Left ventricle myocardium inferior (tissue), 1 donor: ENCODE data around the gene SETD3. TPM values are rescaled to one million over a fixed set of nuclear protein-coding genes. Genes with fewer than 3 reads are reported as not detected.

Source experiments
- DNase-seq: peaks from one replicate; pipeline ENCODE4 v3.0.0-alpha.2; 2020
- H3K27ac ChIP-seq: fragments of 200-600 bp; replicated peaks from 2 replicates; pipeline ENCODE4 v1.8.0; 2021
- H3K27me3 ChIP-seq: fragments of 200-600 bp; 2 replicates; pipeline ENCODE4 v1.8.0; 2021; ENCODE audit warnings: low read depth
- H3K36me3 ChIP-seq: fragments of 200-600 bp; 2 replicates; pipeline ENCODE4 v1.8.0; 2021
- H3K4me1 ChIP-seq: fragments of 200-600 bp; 2 replicates; pipeline ENCODE4 v1.8.0; 2021
- H3K4me3 ChIP-seq: fragments of 200-600 bp; 2 replicates; pipeline ENCODE4 v1.8.0; 2021; ENCODE audit warnings: mild to moderate bottlenecking, moderate library complexity
- H3K9me3 ChIP-seq: fragments of 200-600 bp; replicated peaks from 2 replicates; pipeline ENCODE4 v1.8.0; 2021
- intact Hi-C: fragments of 100-400 bp; cut with micrococcal nuclease; formaldehyde crosslinking; loops from one replicate; pipeline ENCODE4 v1.11.0; 2022
- total RNA-seq: library from RNA; stranded (reverse); fragmentation: NEBNext Ultra II Directional; extraction: Animal tissue kit (Norgen Biotek cat#: 25700); gene quantifications from one replicate; pipeline ENCODE4 v1.2.1, GENCODE V29; 2021
- TF ChIP-seq, protein P1 (sequence below): fragments of 200-600 bp; IDR thresholded peaks from 2 replicates; pipeline ENCODE4 v1.8.0; 2021; ENCODE audit warnings: antibody characterized with exemption, mild to moderate bottlenecking, borderline replicate concordance
- donor health status: DM: no; HTN: yes; CAD: no; lungs with severe emphysema.

Gene SETD3
- total RNA-seq, 1 donor from 2014 or later, result 101 TPM

DNA sequence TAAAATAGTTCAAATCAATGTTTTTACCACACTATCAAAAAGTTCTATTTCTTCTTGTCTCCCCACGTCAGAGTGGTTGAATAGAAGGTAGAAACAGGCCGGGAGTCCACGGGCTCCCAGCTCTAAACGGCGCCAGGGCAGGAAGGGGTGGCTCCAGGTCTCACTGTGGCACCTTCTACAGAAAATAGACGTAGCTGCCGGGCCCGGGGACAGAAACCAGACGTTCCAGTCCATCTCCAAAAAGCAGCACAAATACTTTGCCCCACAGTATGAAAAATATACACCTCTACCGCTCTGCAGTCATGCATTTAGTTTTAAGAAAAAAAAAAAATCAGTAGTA lies 31.4 kb upstream of the SETD3 start:
- H3K4me3 ChIP-seq, result no peak overlapping the region
- no peak for DNase-seq
- intact Hi-C loops, result no loop called here
- H3K27ac ChIP-seq, result peak overlapping the region; percentile 61
- TF ChIP-seq, protein P1, sequence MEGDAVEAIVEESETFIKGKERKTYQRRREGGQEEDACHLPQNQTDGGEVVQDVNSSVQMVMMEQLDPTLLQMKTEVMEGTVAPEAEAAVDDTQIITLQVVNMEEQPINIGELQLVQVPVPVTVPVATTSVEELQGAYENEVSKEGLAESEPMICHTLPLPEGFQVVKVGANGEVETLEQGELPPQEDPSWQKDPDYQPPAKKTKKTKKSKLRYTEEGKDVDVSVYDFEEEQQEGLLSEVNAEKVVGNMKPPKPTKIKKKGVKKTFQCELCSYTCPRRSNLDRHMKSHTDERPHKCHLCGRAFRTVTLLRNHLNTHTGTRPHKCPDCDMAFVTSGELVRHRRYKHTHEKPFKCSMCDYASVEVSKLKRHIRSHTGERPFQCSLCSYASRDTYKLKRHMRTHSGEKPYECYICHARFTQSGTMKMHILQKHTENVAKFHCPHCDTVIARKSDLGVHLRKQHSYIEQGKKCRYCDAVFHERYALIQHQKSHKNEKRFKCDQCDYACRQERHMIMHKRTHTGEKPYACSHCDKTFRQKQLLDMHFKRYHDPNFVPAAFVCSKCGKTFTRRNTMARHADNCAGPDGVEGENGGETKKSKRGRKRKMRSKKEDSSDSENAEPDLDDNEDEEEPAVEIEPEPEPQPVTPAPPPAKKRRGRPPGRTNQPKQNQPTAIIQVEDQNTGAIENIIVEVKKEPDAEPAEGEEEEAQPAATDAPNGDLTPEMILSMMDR, result no peak
- H3K4me1 ChIP-seq, result peaks cover 19% of the 10 kb centered on the region
- H3K36me3 ChIP-seq, result peaks cover 72% of the 10 kb centered on the region
- H3K27me3 ChIP-seq, result no peaks in the 10 kb centered on the region
- H3K9me3 ChIP-seq, result no peaks in the 10 kb centered on the region

DNA sequence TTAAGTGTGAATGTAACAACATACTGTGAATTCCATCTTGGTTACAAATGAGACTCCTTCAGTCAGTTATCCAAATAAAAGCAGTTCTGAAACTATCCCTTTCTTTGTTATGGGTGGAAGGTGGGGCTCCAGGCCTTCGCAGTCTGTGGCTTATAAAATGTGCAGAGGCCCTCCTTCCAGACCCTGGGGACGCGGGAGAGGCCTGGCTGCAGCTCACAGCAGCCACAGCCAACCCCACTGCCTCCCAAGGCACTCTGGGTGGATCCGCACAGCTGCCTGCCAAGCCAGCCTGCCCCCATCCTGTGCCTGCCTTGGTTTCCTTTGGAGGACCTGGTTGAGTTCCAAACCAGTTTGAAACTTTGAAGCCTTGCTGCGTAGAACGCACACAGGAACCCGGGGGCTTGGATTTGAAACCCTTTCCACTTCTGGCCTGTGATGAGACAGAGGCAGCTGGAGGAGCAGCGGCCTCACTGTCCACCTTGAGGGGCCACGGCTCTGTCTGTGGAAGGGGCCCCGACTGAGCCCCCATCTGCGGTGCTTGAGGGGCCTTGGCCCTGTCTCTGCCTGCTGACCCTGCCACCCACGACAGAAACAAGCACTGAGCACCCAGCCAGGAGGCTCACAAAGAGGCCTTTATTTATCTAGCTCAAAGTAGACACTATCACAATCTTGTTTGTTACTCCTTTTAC lies 30.9 kb upstream of the SETD3 start:
- no peaks in the 10 kb centered on the region for H3K27me3 ChIP-seq
- TF ChIP-seq, protein P1, result no peak
- H3K4me3 ChIP-seq, result no peak overlapping the region
- intact Hi-C loops, result no loop called here
- peaks cover 19% of the 10 kb centered on the region for H3K4me1 ChIP-seq
- no peaks in the 10 kb centered on the region for H3K9me3 ChIP-seq
- DNase-seq, result peak; percentile 51
- peaks cover 77% of the 10 kb centered on the region for H3K36me3 ChIP-seq
- peak overlapping the region; percentile 61 for H3K27ac ChIP-seq

DNA sequence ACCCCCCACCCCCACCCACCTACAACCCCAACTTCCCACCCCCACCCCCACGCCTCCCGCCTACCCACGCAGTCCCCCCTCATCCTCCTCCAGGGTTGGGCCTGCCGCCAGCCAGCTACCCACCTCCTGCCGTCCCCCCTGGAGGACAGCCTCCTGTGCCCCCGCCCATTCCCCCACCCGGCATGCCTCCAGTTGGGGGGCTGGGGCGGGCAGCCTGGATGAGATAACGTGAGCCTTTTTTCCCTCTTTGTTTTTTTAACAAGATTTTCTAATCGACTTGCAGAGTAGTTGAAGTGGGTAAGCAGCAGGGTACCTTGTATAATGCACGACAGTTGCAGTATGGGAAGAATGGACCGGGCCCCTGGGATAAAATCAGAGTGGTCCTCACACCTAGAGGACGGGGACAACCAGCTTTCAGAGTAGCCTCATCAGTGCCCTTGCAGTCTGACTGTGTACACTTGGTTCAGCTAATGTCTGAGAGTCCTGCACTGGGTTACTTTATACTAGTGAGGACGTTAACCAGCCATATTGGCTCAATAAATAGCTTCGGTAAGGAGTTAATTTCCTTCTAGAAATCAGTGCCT lies 30.0 kb upstream of the SETD3 start:
- Histone ChIP-seq H3K4me3 (no peak overlapping the region), H3K27ac (no peak overlapping the region), H3K4me1 (peaks cover 27% of the 10 kb centered on the region), H3K36me3 (peaks cover 86% of the 10 kb centered on the region), H3K9me3 (no peaks in the 10 kb centered on the region), H3K27me3 (no peaks in the 10 kb centered on the region)
- intact Hi-C loops, result no loop called here
- TF ChIP-seq, protein P1, result no peak
- no peak for DNase-seq

DNA sequence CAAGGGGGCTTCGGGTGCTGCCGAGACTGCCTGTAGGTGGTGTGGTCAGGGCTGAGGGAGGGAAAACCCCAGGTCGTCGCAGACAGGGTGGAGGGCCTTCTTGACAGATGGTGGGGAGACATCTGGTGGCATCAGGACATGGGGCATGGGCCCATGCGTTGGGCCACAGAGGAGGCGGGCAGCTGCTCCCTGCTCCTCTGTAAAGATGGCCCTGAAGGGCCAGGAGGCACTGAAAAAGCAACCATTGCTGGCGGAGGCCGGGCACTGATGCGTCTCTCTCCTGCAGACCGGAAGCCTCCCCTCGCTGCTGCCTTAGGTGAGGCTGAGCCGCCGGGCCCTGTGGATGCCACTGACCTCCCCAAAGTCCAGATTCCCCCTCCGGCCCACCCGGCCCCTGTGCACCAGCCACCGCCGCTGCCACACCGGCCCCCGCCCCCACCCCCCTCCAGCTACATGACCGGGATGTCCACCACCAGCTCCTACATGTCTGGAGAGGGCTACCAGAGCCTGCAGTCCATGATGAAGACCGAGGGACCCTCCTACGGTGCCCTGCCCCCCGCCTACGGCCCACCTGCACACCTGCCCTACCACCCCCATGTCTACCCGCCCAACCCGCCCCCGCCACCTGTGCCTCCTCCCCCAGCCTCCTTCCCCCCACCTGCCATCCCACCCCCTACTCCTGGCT lies 29.4 kb upstream of the SETD3 start:
- TF ChIP-seq, protein P1, result no peak
- H3K4me3 ChIP-seq, result no peak overlapping the region
- peaks cover 87% of the 10 kb centered on the region for H3K36me3 ChIP-seq
- H3K9me3 ChIP-seq, result no peaks in the 10 kb centered on the region
- DNase-seq, result no peak
- H3K27ac ChIP-seq, result no peak overlapping the region
- H3K4me1 ChIP-seq, result peaks cover 32% of the 10 kb centered on the region
- no peaks in the 10 kb centered on the region for H3K27me3 ChIP-seq
- intact Hi-C loops, result no loop called here

DNA sequence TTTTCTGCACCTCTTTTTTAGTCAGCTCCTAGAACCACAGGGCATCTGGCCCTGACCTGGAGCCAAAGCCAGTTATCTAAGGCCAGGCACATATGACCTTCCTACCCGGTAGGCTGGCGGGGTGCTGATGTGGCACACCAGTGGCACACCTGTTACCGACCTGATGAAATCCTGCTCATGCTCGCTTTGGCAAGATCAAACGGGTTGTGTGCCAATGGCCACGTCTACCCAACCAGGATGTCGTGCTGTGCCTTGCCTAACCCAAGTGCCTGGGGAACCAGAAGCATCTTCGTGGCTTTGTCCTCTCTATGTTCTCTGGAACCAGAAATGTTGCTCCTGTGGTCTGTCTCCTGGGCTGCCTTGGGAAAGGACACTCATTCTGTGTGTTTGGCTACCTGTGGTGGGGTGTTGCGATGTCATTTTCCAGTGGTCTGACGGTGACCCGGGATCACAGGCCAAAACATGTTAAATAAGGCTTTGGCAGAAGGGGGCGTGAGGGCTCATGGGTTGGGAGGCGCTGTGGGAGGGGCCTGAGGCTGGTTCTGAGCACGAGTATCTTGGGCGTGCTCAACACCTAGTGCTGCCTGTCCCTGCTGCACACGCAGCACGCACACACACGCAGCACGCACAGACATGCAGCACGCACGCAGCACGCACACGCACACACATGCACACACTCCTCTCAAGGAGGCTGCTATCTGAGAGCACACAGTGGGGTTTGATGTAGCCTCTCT lies 28.4 kb upstream of the SETD3 start:
- intact Hi-C loops, result no loop called here
- Histone ChIP-seq H3K27ac (no peak overlapping the region), H3K36me3 (peaks cover 85% of the 10 kb centered on the region), H3K4me3 (no peak overlapping the region), H3K4me1 (peaks cover 33% of the 10 kb centered on the region), H3K9me3 (no peaks in the 10 kb centered on the region), H3K27me3 (no peaks in the 10 kb centered on the region)
- TF ChIP-seq, protein P1, result no peak
- no peak for DNase-seq
